Breast epithelium (tissue), 3 donors: ENCODE results near the gene PPP1R16B.

ENCODE experiments used
- POLR2A ChIP-seq: fragments of 450-650 bp; IDR thresholded peaks from one replicate; pipeline ENCODE4 v1.6.1; 2016; ENCODE audit warnings: antibody characterized with exemption, mild to moderate bottlenecking, moderate library complexity
- TF ChIP-seq, protein P1 (sequence below), 3 donors: fragments of 450-650 bp; IDR thresholded peaks; one replicate each; pipeline ENCODE4 v1.5.1; 2016 to 2017; ENCODE audit warnings: antibody characterized with exemption in 3 of 3, mild to moderate bottlenecking in 3 of 3, moderate library complexity in 3 of 3

DNA sequence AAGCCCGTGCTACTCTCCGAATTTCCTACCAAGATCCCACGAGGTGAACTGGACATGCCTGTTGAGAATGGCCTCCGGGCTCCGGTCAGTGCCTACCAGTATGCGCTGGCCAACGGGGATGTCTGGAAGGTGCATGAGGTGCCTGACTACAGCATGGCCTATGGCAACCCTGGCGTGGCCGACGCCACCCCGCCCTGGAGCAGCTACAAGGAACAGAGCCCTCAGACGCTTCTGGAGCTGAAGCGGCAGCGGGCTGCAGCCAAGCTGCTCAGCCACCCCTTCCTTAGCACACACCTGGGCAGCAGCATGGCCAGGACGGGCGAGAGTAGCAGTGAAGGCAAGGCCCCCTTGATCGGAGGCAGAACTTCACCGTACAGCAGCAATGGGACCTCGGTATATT lies 112.7 kb downstream of the PPP1R16B start:
- TF ChIP-seq POLR2A = no peak
- TF ChIP-seq, protein P1, sequence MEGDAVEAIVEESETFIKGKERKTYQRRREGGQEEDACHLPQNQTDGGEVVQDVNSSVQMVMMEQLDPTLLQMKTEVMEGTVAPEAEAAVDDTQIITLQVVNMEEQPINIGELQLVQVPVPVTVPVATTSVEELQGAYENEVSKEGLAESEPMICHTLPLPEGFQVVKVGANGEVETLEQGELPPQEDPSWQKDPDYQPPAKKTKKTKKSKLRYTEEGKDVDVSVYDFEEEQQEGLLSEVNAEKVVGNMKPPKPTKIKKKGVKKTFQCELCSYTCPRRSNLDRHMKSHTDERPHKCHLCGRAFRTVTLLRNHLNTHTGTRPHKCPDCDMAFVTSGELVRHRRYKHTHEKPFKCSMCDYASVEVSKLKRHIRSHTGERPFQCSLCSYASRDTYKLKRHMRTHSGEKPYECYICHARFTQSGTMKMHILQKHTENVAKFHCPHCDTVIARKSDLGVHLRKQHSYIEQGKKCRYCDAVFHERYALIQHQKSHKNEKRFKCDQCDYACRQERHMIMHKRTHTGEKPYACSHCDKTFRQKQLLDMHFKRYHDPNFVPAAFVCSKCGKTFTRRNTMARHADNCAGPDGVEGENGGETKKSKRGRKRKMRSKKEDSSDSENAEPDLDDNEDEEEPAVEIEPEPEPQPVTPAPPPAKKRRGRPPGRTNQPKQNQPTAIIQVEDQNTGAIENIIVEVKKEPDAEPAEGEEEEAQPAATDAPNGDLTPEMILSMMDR (IDR thresholded peaks at IDR 0.05) = no peak
